ENCODE measurements around the gene GPT2. TPM values are rescaled to one million over a fixed set of nuclear protein-coding genes. Genes with fewer than 3 reads are reported as not detected.

GPT2 gene
- polyA plus RNA-seq, 1 experiment, result 18.5 TPM

DNA sequence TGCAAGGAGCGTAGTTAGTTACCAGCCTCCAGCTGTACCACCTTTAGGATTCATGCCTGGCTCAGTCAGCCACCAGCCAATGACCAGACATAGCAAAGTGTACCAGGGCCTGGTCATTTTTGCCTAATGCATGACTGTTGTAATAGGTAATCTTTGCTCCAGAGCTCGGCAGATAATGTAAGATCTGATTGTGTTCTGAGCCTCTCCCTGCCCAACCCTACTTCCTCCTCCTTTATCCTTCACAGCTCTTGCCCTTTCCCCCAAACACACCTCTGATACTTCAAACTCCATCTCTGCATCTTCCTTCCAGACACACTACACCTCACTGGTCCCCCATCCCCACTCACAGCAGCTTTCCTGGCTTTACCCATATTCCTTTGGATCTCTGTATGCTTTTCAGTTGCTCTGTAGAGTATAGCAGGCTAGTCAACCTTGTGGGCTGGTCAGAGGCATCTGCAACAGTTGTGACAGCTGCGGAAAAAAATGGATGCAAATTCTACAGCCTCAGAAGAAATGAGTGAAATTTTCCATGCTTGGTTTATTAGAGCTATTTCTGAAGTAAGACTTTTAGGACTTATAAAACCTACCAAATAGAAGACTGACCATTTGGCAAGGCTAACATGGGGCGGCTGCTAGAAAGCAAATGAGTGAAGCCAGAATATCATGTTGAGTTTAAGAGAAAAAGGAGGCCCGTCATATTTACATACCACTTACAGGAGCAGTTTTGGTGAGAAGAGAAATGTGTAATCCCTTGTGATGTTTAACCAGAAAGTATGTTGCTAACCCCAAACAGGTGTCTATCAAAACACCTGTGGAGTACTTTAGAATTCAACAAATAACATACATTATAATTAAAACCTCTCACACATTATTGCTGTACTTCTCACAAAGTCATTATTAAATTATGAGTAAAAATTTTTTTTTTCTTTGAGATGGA, 33.3 kb upstream of the GPT2 start:
- Histone ChIP-seq H3K9me3 (ENCODE audit: control insufficient read depth, insufficient read depth, low read length) (no peaks in the 10 kb centered on the region; the same call in 1 of the 2 replicates), H3K27ac (ENCODE audit: low read depth, low read length) (no peak overlapping the region), H3K27me3 (ENCODE audit: control insufficient read depth, insufficient read depth, low read length) (peaks cover 4% of the 10 kb centered on the region), H3K4me3 (ENCODE audit: low read depth, low read length) (no peak overlapping the region)
- no peak for DNase-seq (ENCODE audit: low read depth, low spot score)
- ChIA-PET POLR2A (no interaction called here), CTCF (interaction anchor here (0.6 to 5.2 kb wide), 7 partner anchors 26 to 267 kb away, joined by 3 to 58 read pairs (median 6); no protein-coding TSS in a partner anchor)
- TF ChIP-seq, protein P1, sequence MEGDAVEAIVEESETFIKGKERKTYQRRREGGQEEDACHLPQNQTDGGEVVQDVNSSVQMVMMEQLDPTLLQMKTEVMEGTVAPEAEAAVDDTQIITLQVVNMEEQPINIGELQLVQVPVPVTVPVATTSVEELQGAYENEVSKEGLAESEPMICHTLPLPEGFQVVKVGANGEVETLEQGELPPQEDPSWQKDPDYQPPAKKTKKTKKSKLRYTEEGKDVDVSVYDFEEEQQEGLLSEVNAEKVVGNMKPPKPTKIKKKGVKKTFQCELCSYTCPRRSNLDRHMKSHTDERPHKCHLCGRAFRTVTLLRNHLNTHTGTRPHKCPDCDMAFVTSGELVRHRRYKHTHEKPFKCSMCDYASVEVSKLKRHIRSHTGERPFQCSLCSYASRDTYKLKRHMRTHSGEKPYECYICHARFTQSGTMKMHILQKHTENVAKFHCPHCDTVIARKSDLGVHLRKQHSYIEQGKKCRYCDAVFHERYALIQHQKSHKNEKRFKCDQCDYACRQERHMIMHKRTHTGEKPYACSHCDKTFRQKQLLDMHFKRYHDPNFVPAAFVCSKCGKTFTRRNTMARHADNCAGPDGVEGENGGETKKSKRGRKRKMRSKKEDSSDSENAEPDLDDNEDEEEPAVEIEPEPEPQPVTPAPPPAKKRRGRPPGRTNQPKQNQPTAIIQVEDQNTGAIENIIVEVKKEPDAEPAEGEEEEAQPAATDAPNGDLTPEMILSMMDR (IDR thresholded peaks at IDR 0.05; ENCODE audit: low read depth, low read length), result no peak

DNA sequence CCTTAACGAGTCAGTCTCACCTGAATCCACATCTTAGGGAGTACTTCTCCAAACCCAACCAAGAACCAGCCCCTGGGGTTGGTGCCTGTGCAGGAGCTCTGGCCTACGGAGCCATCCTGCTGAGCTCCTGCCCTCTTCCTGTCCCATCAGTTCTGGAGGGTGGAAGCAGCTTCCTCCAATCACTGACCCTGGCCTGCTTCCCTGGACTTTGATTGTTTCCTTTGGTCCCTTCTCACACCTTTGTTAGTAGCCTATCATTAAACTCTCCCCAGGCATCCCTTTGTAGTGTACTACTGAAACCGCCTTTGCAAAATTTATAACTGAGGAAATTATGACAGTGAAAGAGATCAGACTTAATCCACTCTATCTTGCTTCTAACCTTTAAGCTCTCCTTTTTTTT, 32.0 kb upstream of the GPT2 start:
- DNase-seq (ENCODE audit: low read depth, low spot score), result no peak
- TF ChIP-seq, protein P1 (IDR thresholded peaks at IDR 0.05; ENCODE audit: low read depth, low read length), result no peak
- no peak overlapping the region for H3K4me3 ChIP-seq (ENCODE audit: low read depth, low read length)
- no peak overlapping the region for H3K27ac ChIP-seq (ENCODE audit: low read depth, low read length)
- ChIA-PET POLR2A (no interaction called here), CTCF (interaction anchor here (0.6 to 5.2 kb wide), 7 partner anchors 40 to 265 kb away, joined by 3 to 187 read pairs (median 22); no protein-coding TSS in a partner anchor)
- H3K27me3 ChIP-seq (ENCODE audit: control insufficient read depth, insufficient read depth, low read length), result peaks cover 4% of the 10 kb centered on the region
- no peaks in the 10 kb centered on the region for H3K9me3 ChIP-seq (ENCODE audit: control insufficient read depth, insufficient read depth, low read length)

DNA sequence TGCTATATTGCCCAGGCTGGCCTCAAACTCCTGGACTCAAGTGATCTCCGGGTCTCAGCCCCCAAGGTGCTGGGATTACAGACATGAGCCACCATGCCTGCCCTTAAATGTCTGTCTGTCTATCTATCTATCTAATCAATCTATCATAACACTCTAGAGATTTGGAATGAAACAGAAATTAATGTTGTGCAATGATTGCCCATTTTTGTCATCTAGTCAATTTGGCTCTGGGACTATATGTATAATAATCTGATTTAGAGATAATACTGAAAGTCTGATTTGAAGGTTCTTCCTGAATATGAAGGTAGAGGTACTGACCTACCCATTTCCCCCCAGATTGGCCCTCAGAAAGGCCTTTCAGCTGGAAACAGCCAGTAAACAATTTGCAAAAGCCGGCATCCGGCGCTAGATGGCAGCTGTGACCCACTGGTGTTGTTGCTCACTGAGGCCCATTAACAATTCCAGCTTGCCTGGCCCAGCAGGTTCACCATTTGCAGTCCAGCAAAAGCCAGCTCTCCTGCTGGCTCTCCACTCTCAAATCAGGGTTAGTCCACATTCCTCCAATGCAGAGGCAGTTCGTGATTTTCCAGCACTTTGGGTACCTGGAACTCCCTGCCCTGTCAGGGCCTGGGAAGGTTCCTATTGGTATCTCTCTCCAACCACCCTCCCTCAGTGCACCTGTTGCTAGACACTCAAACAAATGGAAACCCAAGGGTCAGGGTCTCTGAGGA, 30.3 kb upstream of the GPT2 start:
- TF ChIP-seq, protein P1 (IDR thresholded peaks at IDR 0.05; ENCODE audit: low read depth, low read length), result peak; percentile 93
- Histone ChIP-seq H3K9me3 (ENCODE audit: control insufficient read depth, insufficient read depth, low read length) (no peaks in the 10 kb centered on the region), H3K27me3 (ENCODE audit: control insufficient read depth, insufficient read depth, low read length) (peaks cover 4% of the 10 kb centered on the region), H3K4me3 (ENCODE audit: low read depth, low read length) (no peak overlapping the region), H3K27ac (ENCODE audit: low read depth, low read length) (no peak overlapping the region)
- POLR2A ChIA-PET, result interaction anchor here (1.1 to 1.5 kb wide), 2 partner anchors 9 to 55 kb away, joined by 3 to 7 read pairs; no protein-coding TSS in a partner anchor
- peak; percentile 36 for DNase-seq (ENCODE audit: low read depth, low spot score)
- CTCF ChIA-PET, result interaction anchor here (0.9 to 5.2 kb wide), 31 partner anchors 8 to 1770 kb away, joined by 3 to 187 read pairs (median 8); partner anchors contain the start of gene GPT2

DNA sequence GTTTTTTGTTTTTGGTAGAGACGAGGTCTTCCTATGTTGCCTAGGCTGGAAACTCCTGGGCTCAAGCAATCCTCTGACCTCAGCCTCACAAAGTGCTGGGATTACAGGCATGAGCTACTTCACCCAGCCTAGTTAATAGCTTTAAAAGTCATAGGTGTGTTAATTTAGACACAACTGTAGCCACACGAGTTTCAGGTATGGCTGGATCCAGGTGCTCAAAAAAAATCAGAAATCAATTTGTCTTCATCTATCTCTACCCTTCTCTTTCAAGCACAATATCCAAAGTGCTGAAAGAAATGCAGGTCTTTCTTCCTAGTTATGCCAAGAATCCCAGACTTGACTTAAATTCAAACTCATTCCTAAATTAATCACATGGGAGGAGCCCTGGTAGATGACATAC, 29.3 kb upstream of the GPT2 start:
- no peak for DNase-seq (ENCODE audit: low read depth, low spot score)
- peaks cover 2% of the 10 kb centered on the region for H3K27me3 ChIP-seq (ENCODE audit: control insufficient read depth, insufficient read depth, low read length)
- ChIA-PET CTCF (interaction anchor here (0.6 to 5.2 kb wide), 26 partner anchors 8 to 1769 kb away, joined by 3 to 187 read pairs (median 10); no protein-coding TSS in a partner anchor), POLR2A (no interaction called here)
- H3K27ac ChIP-seq (ENCODE audit: low read depth, low read length), result no peak overlapping the region
- no peak overlapping the region for H3K4me3 ChIP-seq (ENCODE audit: low read depth, low read length)
- no peaks in the 10 kb centered on the region for H3K9me3 ChIP-seq (ENCODE audit: control insufficient read depth, insufficient read depth, low read length)
- TF ChIP-seq, protein P1 (IDR thresholded peaks at IDR 0.05; ENCODE audit: low read depth, low read length), result no peak

Measured in AG04450 (cell line).